LNCaP clone FGC (cell line): ENCODE data around the gene RASSF8.
"Not testable (repeated sequence)": the region's sequence is repeated elsewhere in the genome, so short reads cannot be mapped to it uniquely, and the experiment has no call there.

ENCODE experiments used
- DNase-seq: peaks from one replicate; pipeline ENCODE4 v3.0.0-alpha.2; 2011; ENCODE audit warnings: low read depth
- H3K4me3 ChIP-seq: 2 replicates; pipeline ENCODE4 v1.5.1; 2011; ENCODE audit warnings: mild to moderate bottlenecking, low read depth, low read length, control low read depth
- CTCF ChIP-seq: IDR thresholded peaks from 2 replicates; pipeline ENCODE4 v1.5.1; 2012; ENCODE audit warnings: mild to moderate bottlenecking; ENCODE audit not compliant: control insufficient read depth, insufficient read depth; ENCODE audit errors: extremely low read depth

RASSF8 gene

GRCh38 chr12:26056335-26056734, 97.9 kb downstream of the RASSF8 start:
- no peak overlapping the region for H3K4me3 ChIP-seq
- peak; percentile 94 for DNase-seq
- TF ChIP-seq CTCF = no peak

GRCh38 chr12:26057271-26057670, 98.8 kb downstream of the RASSF8 start:
- not testable (repeated sequence) for DNase-seq

GRCh38 chr12:26058308-26058707, 99.8 kb downstream of the RASSF8 start:
- DNase-seq = no peak
- H3K4me3 ChIP-seq = no peak overlapping the region
- no peak for TF ChIP-seq CTCF

More at GRCh38 chr12:26057271-26057670, 98.8 kb downstream of the RASSF8 start:
- H3K4me3 ChIP-seq = not testable (repeated sequence)

GRCh38 chr12:26058818-26059217, 100.3 kb downstream of the RASSF8 start:
- no peak for DNase-seq
- TF ChIP-seq CTCF = no peak
- H3K4me3 ChIP-seq = no peak overlapping the region

- no peak overlapping the region for H3K4me3 ChIP-seq
- no peak for DNase-seq
- no peak for TF ChIP-seq CTCF
Measured at GRCh38 chr12:26062006-26062405, 103.5 kb downstream of the RASSF8 start.

GRCh38 chr12:26062566-26062965, 104.1 kb downstream of the RASSF8 start:
- TF ChIP-seq CTCF = no peak
- H3K4me3 ChIP-seq = no peak overlapping the region
- no peak for DNase-seq

GRCh38 chr12:26065451-26065850, 107.0 kb downstream of the RASSF8 start:
- no peak for TF ChIP-seq CTCF
- no peak overlapping the region for H3K4me3 ChIP-seq
- no peak for DNase-seq
